GM18505 (cell line): ENCODE measurements around the gene SIAH3.

ENCODE experiments used
- ATAC-seq: cut with Tn5 transposase; IDR thresholded peaks from one replicate; pipeline ENCODE4 v1.9.1; 2021; ENCODE audit not compliant: unreplicated experiment
- POLR2A ChIP-seq: IDR thresholded peaks from 4 replicates; pipeline ENCODE4 v1.6.1; 2011; ENCODE audit warnings: borderline replicate concordance; ENCODE audit not compliant: insufficient read depth, insufficient read length; ENCODE audit errors: extremely low read depth

The SIAH3 gene

DNA sequence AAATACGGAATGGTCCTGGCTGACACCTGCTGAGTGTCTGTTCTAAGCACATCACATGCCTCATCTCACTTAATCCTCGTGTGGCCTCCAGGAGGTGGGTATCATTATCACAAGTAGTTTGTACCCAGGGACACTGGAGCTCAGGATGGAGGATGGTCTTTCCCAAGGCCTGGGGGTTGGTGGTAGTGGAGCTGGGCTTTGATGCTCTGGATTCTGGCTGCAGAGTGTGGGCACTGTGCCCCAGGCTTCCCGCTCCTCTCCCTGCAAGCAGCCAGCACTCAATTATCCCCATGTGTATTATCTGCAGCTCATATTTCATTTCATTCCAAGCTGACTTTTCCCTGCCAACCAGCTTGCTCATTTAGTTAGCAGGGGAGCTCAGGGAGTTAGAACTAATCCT, 52.1 kb downstream of the SIAH3 start:
- no peak for ATAC-seq

DNA sequence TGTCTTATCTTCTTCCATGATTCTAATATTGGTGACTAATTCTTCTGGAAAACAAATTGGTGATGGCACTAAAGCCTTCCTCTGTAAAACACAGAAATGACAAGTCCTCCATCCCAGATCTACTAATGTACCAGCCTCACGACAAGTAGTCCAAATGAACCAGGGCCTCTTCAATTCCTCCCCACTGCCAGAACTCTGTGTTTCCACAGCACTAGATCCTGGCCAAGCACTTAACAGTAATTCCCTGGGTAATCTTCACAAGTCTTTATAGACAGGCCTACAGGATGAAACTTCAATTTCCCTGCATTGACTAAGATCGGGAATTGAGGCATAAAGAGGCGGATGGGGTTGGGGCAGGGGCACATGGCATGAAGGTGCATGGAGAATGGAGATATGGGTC, 52.7 kb downstream of the SIAH3 start:
- ATAC-seq: no peak
- TF ChIP-seq POLR2A: no peak

More for the DNA sequence above, 52.1 kb downstream of the SIAH3 start:
- TF ChIP-seq POLR2A: no peak

DNA sequence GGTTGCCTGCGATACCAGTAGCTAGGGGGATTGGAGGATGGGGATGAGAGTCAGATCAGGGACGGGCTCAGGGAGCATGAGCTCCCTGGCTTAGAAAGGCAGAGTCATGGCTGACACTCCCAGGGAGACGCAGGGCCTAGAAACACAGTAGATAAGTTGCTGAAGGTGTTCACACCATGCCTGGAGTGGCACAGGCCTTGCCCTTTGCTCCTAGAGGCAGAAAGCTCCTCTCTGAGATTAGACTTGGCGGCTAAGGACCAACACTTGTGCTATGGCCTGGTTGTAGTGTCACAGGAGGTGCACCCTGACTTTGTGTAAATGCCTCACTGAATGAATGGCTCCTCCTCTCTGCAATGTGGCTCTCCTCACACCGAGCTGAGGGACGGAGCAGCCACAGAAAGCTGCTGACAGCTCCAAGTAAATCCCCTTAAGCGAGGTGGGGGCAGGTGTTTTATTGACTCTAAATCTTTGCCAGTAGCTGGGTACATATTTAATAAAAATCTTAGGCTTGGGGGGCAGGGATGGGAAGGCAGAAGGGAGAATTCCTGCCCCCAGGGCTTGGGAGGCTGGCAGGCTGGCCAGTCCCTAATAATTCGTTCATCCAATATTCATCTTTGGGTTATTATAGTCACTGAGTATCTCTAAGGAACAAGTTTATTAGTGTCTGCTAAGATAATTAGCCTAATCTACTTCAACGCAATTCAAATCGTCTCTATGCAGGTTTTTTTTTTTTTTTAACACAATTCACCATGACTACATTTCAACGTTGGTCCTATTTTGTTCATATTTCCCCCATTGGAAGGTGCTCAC, 54.9 kb downstream of the SIAH3 start:
- TF ChIP-seq POLR2A: no peak
- no peak for ATAC-seq

DNA sequence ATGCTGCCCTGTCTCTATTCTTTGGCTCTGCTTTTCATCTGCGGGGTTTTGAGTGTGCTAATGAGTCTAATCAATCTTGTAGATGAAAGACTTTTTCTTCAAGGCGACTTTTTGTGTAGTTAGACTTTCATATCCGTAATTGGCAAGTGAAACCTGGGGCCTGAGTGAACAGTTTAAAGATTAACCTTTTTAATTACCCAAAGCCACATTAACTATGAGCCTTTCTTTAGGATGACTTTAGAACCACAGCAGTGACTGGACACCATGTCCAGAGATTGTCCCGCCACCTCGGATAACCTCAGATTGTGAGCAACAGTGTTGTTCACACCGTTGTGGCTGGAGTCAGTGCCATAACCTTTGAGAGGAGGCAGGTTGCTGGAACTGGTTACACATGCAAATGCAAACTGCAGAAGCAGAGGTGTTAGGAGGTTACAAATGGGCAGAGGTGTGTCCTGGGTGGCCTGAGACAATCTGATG, 58.7 kb downstream of the SIAH3 start:
- no peak for ATAC-seq
- no peak for TF ChIP-seq POLR2A

DNA sequence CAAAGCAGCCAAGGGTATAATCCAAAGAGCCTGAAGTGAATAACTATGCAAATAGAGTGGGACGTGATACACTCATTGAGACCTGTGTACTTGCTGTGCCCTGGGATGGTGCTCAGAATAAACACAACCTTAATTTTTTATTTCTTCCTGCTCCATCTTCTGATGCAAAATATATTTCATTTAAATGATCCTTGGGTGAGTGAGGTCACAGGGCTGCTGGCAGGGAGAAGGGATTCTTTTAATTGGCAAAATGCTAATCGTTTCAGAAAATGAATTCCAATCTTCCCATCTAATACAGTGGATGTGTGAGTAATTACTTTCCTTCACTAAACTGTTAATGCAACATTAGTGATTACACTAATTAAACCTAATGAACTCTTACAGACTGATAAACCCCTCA, 63.5 kb downstream of the SIAH3 start:
- no peak for ATAC-seq
- no peak for TF ChIP-seq POLR2A

DNA sequence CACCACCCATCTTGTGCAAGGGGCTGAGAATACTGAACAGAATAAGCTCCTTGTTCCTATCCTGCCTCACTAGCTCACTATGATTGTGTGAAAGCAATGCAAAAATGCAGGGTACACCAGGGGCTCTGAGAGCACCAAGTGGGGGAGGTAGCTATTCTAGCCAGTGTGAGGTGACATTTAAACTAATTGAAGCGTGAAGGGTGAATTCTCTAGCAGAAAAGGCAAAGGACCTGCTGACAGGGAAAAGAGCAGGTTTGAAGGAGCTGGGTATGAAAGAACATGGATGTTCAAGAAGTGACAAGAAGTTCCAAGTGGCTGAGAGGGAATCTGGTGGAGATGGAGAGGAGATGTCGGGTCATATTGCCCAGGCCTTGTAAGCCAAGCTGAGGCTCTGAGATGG, 64.2 kb downstream of the SIAH3 start:
- ATAC-seq: no peak
- TF ChIP-seq POLR2A: no peak

DNA sequence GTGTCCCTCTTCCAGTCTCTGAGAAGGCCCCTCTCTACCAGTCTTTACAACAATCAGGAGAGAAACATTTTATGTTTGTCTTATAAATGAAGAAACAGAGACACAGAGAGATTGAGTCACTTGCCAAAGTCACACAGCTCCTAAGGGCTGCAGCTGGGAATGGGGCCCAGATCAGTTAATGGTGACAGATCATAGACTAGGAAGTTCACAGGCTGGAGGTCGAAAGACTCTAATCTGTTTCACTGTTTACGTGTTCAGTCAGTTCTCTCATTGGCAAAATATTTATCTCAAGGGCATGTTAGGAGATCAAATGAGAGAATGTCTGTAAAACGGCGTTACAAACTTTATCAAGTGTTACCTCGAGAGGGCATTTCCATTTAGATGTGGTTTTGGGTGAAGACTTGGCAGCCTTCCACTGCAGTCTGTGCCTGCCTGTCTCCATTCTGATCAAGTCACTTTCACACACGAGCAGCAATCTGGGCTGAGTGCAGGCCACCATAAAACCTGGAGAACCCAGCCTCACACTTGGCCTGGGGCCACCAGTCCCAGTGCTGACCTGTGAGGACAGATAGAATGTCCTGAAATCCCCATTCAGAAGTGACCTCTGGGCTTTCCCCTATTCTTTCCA, 65.1 kb downstream of the SIAH3 start:
- ATAC-seq: no peak
- TF ChIP-seq POLR2A: no peak

DNA sequence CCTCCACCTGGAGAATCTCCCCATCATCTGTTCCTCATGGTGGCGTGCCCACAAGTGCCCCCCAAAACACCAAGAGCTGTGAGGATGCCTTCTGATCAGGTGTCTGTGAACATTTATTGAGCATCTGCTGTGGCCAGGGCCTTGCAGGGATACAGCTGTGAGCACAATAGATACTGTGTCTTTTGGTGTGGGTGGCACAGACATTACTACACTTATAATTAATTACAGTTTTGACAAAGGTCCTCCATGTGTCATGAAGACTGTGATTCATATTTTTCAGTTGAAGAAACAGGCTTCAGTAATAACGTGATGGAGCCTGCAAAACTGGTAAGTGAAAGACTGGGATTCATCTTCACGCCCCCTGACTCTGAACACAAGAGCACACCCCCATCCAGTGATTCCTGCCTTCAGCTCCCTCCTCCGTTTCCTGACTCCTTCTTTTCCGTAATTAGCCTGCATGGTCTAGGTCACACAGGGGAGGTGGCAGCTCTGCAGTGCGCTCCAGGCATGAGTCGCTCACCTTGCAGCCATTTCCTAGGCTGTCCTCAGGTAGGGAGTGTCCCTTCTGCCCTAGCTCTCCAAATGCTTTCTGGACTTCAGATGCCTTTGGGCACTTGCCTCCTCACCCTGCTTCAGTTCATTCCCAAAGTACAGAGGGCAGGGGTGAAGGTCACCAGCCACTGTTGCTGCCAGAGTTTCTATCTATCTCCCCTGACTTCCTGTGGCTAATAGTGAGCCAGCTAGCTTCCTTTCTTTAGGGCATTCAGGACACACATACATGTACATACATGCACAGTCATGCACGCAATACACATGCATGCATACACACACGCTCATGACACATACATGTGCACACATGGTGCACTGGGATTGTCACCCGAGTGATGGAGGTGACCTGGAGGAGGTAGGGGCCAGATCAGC, 66.5 kb downstream of the SIAH3 start:
- TF ChIP-seq POLR2A: no peak
- no peak for ATAC-seq

DNA sequence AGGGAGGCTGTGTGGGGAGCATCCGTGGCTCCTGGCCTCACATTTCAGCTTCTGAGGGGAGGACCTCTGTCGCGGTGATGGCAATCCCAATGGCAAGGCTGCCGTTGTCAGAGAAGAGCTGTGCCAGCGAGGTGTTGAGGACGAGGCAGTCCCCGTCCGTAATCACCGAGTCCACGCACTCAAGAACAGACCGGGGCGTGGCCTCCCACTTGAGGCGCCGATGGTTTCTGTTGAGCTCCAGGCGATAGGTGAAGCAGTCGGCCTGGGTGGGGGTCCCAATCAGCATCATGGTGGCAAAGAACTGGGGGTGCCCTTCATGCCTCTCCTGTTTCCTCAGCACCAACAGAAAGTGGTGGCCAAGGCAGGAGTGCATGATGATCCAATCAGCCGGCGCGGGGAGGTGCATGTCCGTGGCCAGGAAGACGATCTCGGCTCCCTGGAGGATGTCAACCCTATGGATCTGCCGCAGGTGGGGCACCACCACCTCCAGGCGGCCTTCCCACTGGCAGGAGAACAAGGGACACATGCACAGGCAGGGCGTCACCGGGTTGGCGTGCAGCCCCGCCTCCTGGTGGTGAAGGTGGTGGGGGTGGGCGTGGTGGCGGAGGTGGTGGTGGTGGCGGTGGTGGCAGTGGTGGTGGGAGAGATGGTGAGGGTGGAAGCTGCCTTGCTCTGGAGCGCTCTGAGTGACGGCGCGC, 68.1 kb downstream of the SIAH3 start:
- TF ChIP-seq POLR2A: no peak
- no peak for ATAC-seq

DNA sequence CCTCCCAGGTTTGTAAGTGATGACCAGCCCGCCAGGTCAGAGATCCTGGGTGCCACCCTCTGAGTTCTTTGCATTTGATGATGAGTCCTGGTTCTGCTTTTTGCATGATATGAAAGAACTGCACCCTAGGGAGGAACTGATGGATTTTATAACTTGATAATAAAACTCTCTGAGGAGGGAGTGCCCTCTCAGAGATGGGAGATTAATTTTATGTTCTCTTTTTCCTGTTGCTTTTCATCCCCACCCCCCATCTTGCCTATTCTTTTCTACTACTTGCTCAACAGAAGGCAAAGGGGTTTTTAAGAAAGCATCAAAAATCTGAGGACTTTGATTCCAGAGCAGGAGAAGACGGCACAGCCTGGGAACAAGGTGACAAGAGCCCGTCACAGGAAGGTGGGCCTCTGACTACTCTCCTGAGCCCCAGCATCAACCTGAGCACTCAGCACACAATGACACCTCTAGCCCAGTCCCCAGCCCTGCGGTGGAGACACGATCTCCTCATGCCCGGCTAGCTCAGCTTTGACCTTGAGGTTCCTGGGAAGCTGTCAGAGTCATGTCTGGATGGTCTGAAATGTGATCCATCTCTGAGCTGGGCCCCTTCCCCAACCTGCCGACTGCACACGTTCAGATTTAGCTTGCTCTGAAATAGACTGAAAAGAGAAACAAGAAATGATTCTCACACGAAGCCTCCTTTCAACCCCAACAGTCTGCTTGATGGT, 69.1 kb downstream of the SIAH3 start:
- no peak for TF ChIP-seq POLR2A
- no peak for ATAC-seq

DNA sequence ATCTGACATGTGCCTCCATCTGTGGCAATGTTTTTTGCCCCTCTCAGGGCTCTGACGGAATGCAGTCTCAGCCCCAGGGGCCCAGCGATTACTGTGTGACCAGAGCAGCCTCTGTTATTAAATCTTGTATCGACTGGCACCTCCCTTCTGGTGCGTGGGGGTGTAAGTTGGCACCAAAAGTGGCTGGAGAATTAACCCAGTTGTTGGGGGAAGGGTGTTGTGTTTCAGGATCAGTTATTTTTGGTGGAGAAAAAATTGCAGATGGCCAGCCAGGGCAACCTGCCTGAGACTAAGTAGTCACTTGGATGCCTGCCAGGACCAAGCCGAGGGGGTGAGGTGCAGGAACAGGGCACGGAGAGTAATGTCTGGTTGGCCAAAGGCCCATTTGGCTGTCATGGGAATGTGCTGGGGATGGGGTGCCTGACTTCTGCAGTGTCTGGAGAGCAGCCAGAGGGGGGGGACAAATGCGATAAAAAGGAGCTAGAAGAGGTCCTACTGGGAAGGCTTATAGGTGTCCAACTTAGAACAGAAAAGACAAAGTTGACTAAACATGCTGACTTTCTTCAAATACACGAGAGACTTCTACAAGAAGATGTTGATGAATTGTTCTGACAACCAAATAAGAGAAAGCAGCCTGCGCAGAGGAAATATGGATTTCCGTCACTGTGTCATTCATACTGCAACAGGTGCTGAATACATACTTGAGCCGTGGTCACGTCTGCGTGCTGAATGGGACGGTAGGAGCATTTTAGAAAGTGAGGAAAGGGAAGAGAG, 69.8 kb downstream of the SIAH3 start:
- no peak for ATAC-seq
- no peak for TF ChIP-seq POLR2A
